MM.1S (cell line): ENCODE data around the gene SBF1.

ENCODE experiments used
- CTCF ChIP-seq: fragments of 300-600 bp; sonication (generic); IDR thresholded peaks from 2 replicates; pipeline ENCODE4 v1.5.1; 2016; ENCODE audit warnings: antibody characterized with exemption, low read length, mixed read lengths
- EZH2 ChIP-seq: fragments of 300-600 bp; sonication (generic); optimal IDR thresholded peaks from 2 replicates; pipeline ENCODE3; 2017; ENCODE audit warnings: low read depth, mild to moderate bottlenecking, antibody characterized with exemption, low read length, mixed read lengths

- TF ChIP-seq CTCF (no peak), EZH2 (no peak)
Observed at GRCh38 chr22:50438305-50439275, 36.2 kb downstream of the SBF1 start.
